GDM1 (cell line): ENCODE measurements around the gene EXOC3.

Source experiments
- DNase-seq: peaks from one replicate; lab custom pipeline; 2025; lab: John Stamatoyannopoulos, UW

EXOC3 gene

GRCh38 chr5:457195-457961 is 14.4 kb downstream of the EXOC3 start:
- no peak for DNase-seq

GRCh38 chr5:458547-459353 is 15.8 kb downstream of the EXOC3 start:
- DNase-seq, result no peak

- DNase-seq, result no peak
These were observed 16.7 kb downstream of the EXOC3 start for GRCh38 chr5:459562-460272.

- DNase-seq, result no peak
These were observed 17.3 kb downstream of the EXOC3 start for GRCh38 chr5:460273-460625.

- DNase-seq, result no peak
These were observed 19.1 kb downstream of the EXOC3 start for GRCh38 chr5:462051-462481.

- no peak for DNase-seq
These were observed 20.3 kb downstream of the EXOC3 start for GRCh38 chr5:463301-463700.

GRCh38 chr5:463952-464351 is 21.0 kb downstream of the EXOC3 start:
- peak; percentile 38 for DNase-seq

GRCh38 chr5:464446-464842 is 21.5 kb downstream of the EXOC3 start:
- no peak for DNase-seq

- no peak for DNase-seq
These were observed 22.0 kb downstream of the EXOC3 start for GRCh38 chr5:464843-465590.

GRCh38 chr5:465591-466403 is 22.8 kb downstream of the EXOC3 start:
- no peak for DNase-seq

- no peak for DNase-seq
These were observed 23.8 kb downstream of the EXOC3 start for GRCh38 chr5:466661-467310.

GRCh38 chr5:468401-468800 is 25.4 kb downstream of the EXOC3 start:
- no peak for DNase-seq

GRCh38 chr5:469752-470483 is 26.9 kb downstream of the EXOC3 start:
- no peak for DNase-seq

- no peak for DNase-seq
These were observed 28.2 kb downstream of the EXOC3 start for GRCh38 chr5:470961-471749.

- no peak for DNase-seq
These were observed 28.7 kb downstream of the EXOC3 start for GRCh38 chr5:471750-472058.

GRCh38 chr5:472076-472655 is 29.2 kb downstream of the EXOC3 start:
- DNase-seq, result no peak

- peak; percentile 79 for DNase-seq
These were observed 29.9 kb downstream of the EXOC3 start for GRCh38 chr5:472656-473550.
